ENCODE measurements around the gene FGF12. TPM values are rescaled to one million over a fixed set of nuclear protein-coding genes. Genes with fewer than 3 reads are reported as not detected.
A peak's percentile ranks its signal among the peaks of the same experiment; 100 is the strongest.

Gene FGF12
- total RNA-seq, 1 experiment from 2014 or later = 0.09 TPM

- peak overlapping the region; percentile 35 for H3K27ac Mint-ChIP-seq (ENCODE audit: low read depth, unreplicated experiment)
- DNase-seq (ENCODE audit: unreplicated experiment) = no peak
- CTCF ChIA-PET = interaction anchor here (0.6 to 1.5 kb wide), 3 partner anchors 9 to 731 kb away, joined by 3 to 5 read pairs (median 5); no protein-coding TSS in a partner anchor
- H3K36me3 Mint-ChIP-seq (ENCODE audit: insufficient read depth, unreplicated experiment) = no peaks in the 10 kb centered on the region
- intact Hi-C loops (cut with micrococcal nuclease) = no loop called here
- no TSS peak for BruUV-seq (replicated peaks)
- H3K9me3 Mint-ChIP-seq (ENCODE audit: unreplicated experiment) = no peaks in the 10 kb centered on the region
- H3K4me1 Mint-ChIP-seq (ENCODE audit: insufficient read depth, unreplicated experiment) = no peaks in the 10 kb centered on the region
- POLR2A ChIA-PET = interaction anchor here (0.8 to 1.4 kb wide), 5 partner anchors 10 to 589 kb away, joined by 3 to 7 read pairs (median 4); no protein-coding TSS in a partner anchor
- no peaks in the 10 kb centered on the region for H3K27me3 Mint-ChIP-seq (ENCODE audit: insufficient read depth, unreplicated experiment)
- TF ChIP-seq, protein P1, sequence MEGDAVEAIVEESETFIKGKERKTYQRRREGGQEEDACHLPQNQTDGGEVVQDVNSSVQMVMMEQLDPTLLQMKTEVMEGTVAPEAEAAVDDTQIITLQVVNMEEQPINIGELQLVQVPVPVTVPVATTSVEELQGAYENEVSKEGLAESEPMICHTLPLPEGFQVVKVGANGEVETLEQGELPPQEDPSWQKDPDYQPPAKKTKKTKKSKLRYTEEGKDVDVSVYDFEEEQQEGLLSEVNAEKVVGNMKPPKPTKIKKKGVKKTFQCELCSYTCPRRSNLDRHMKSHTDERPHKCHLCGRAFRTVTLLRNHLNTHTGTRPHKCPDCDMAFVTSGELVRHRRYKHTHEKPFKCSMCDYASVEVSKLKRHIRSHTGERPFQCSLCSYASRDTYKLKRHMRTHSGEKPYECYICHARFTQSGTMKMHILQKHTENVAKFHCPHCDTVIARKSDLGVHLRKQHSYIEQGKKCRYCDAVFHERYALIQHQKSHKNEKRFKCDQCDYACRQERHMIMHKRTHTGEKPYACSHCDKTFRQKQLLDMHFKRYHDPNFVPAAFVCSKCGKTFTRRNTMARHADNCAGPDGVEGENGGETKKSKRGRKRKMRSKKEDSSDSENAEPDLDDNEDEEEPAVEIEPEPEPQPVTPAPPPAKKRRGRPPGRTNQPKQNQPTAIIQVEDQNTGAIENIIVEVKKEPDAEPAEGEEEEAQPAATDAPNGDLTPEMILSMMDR (IDR thresholded peaks at IDR 0.05; ENCODE audit: unreplicated experiment) = no peak
- H3K4me3 Mint-ChIP-seq (ENCODE audit: unreplicated experiment) = peak overlapping the region; percentile 75
Measured at GRCh38 chr3:192155194-192155593, 572.1 kb downstream of the FGF12 start.

DNA sequence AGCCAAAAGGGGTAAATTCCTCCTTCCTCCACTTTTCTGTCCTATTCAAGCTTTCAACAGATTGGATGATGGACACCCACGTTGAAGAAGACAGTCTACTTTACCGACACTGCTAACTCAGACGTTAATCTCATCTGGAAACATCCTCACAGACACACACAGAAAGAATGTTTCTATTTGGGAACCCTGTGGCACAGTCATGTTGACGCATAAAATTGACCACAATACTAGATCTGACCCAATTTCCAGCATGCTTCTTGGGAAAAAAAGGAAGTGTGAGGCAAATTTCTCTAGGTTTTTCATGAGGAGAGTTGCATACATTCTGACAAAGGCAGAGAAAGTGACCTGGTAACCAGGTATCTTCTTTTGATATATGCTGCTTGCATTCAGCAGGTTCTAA lies 594.1 kb downstream of the FGF12 start:
- H3K27me3 Mint-ChIP-seq (ENCODE audit: insufficient read depth, unreplicated experiment) = no peaks in the 10 kb centered on the region
- CTCF ChIA-PET = interaction anchor here (0.6 to 4.6 kb wide), 2 partner anchors 310 to 711 kb away, joined by 3 to 26 read pairs; no protein-coding TSS in a partner anchor
- TF ChIP-seq, protein P1 (IDR thresholded peaks at IDR 0.05; ENCODE audit: unreplicated experiment) = no peak
- H3K9me3 Mint-ChIP-seq (ENCODE audit: unreplicated experiment) = no peaks in the 10 kb centered on the region
- no TSS peak for BruUV-seq (replicated peaks)
- no peak overlapping the region for H3K27ac Mint-ChIP-seq (ENCODE audit: low read depth, unreplicated experiment)
- POLR2A ChIA-PET = no interaction called here
- no peak overlapping the region for H3K4me3 Mint-ChIP-seq (ENCODE audit: unreplicated experiment)
- no peaks in the 10 kb centered on the region for H3K36me3 Mint-ChIP-seq (ENCODE audit: insufficient read depth, unreplicated experiment)
- H3K4me1 Mint-ChIP-seq (ENCODE audit: insufficient read depth, unreplicated experiment) = no peaks in the 10 kb centered on the region
- intact Hi-C loops (cut with micrococcal nuclease) = no loop called here
- DNase-seq (ENCODE audit: unreplicated experiment) = no peak

- intact Hi-C loops (cut with micrococcal nuclease) = loop anchor here (1.0 kb wide), 2 partner anchors 293 to 314 kb away; no protein-coding TSS in a partner anchor
- H3K9me3 Mint-ChIP-seq (ENCODE audit: unreplicated experiment) = no peaks in the 10 kb centered on the region
- no peaks in the 10 kb centered on the region for H3K36me3 Mint-ChIP-seq (ENCODE audit: insufficient read depth, unreplicated experiment)
- no peak overlapping the region for H3K27ac Mint-ChIP-seq (ENCODE audit: low read depth, unreplicated experiment)
- H3K27me3 Mint-ChIP-seq (ENCODE audit: insufficient read depth, unreplicated experiment) = no peaks in the 10 kb centered on the region
- ChIA-PET POLR2A (interaction anchor here (0.7 to 0.8 kb wide), 2 partner anchors 57 to 645 kb away, joined by 3 to 4 read pairs; no protein-coding TSS in a partner anchor), CTCF (interaction anchor here (0.6 to 4.6 kb wide), 24 partner anchors 9 to 1095 kb away, joined by 3 to 26 read pairs (median 4); no protein-coding TSS in a partner anchor)
- no peaks in the 10 kb centered on the region for H3K4me1 Mint-ChIP-seq (ENCODE audit: insufficient read depth, unreplicated experiment)
- DNase-seq (ENCODE audit: unreplicated experiment) = peak; percentile 70
- H3K4me3 Mint-ChIP-seq (ENCODE audit: unreplicated experiment) = no peak overlapping the region
- no TSS peak for BruUV-seq (replicated peaks)
- TF ChIP-seq, protein P1 (IDR thresholded peaks at IDR 0.05; ENCODE audit: unreplicated experiment) = peak; percentile 70
Measured at GRCh38 chr3:192130534-192131132, 596.7 kb downstream of the FGF12 start.

DNA sequence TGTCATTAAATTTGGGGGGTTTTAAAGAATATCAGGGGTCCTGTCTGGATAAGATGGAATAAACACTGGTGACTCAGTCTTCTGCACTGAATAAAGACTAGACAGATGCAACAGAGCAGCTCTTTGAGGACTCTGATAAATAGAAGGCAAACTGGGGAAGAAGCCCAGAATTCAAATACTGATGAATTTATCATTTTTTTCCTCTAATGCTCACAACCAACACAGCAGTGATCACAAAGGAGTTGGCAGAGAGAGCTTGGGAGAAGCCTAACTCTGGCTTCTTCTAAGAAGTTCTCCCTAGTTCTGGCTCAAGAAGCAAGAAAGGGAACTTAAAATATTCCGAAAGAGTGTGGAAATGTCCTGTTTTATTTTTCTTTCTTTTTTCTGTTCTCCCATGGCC lies 597.8 kb downstream of the FGF12 start:
- no TSS peak for BruUV-seq (replicated peaks)
- H3K4me1 Mint-ChIP-seq (ENCODE audit: insufficient read depth, unreplicated experiment) = no peaks in the 10 kb centered on the region
- ChIA-PET CTCF (interaction anchor here (0.7 to 4.6 kb wide), 13 partner anchors 9 to 604 kb away, joined by 3 to 26 read pairs (median 3); no protein-coding TSS in a partner anchor), POLR2A (no interaction called here)
- TF ChIP-seq, protein P1 (IDR thresholded peaks at IDR 0.05; ENCODE audit: unreplicated experiment) = no peak
- no peaks in the 10 kb centered on the region for H3K9me3 Mint-ChIP-seq (ENCODE audit: unreplicated experiment)
- no peaks in the 10 kb centered on the region for H3K27me3 Mint-ChIP-seq (ENCODE audit: insufficient read depth, unreplicated experiment)
- no peaks in the 10 kb centered on the region for H3K36me3 Mint-ChIP-seq (ENCODE audit: insufficient read depth, unreplicated experiment)
- H3K27ac Mint-ChIP-seq (ENCODE audit: low read depth, unreplicated experiment) = no peak overlapping the region
- no peak for DNase-seq (ENCODE audit: unreplicated experiment)
- intact Hi-C loops (cut with micrococcal nuclease) = no loop called here
- no peak overlapping the region for H3K4me3 Mint-ChIP-seq (ENCODE audit: unreplicated experiment)

Measured in MCF 10A (cell line).